NCI-H446 treated with DMSO at 0.1 percent for 48 hours (cell line): ENCODE results near the gene STK11.
A peak's percentile ranks its signal among the peaks of the same experiment; 100 is the strongest.
"Not testable (repeated sequence)": the region's sequence is repeated elsewhere in the genome, so short reads cannot be mapped to it uniquely, and the experiment has no call there.

Experiments
- DNase-seq: peaks from one replicate; lab custom pipeline; 2025; lab: John Stamatoyannopoulos, UW

Gene STK11

GRCh38 chr19:1169411-1169791 lies 36.2 kb upstream of the STK11 start:
- no peak for DNase-seq

- DNase-seq, result no peak
Measured at GRCh38 chr19:1169921-1170885, 35.4 kb upstream of the STK11 start.

- no peak for DNase-seq
Measured at GRCh38 chr19:1170938-1171754, 34.4 kb upstream of the STK11 start.

GRCh38 chr19:1171755-1172352 lies 33.7 kb upstream of the STK11 start:
- no peak for DNase-seq

GRCh38 chr19:1172353-1173158 lies 33.0 kb upstream of the STK11 start:
- DNase-seq, result peak; percentile 64

- no peak for DNase-seq
Measured at GRCh38 chr19:1173159-1173844, 32.3 kb upstream of the STK11 start.

- peak; percentile 45 for DNase-seq
Measured at GRCh38 chr19:1173845-1174809, 31.5 kb upstream of the STK11 start, which contains the start of gene SBNO2. Gene SBNO2, minus strand, starts transcription at chr19:1174268. Its CDS starts 19,992 bp downstream, at chr19:1154276.

- DNase-seq, result no peak
Measured at GRCh38 chr19:1177322-1178114, 28.1 kb upstream of the STK11 start.

- DNase-seq, result no peak
Measured at GRCh38 chr19:1181606-1182005, 24.0 kb upstream of the STK11 start.

GRCh38 chr19:1182068-1182467 lies 23.5 kb upstream of the STK11 start:
- DNase-seq, result no peak

- DNase-seq, result no peak
Measured at GRCh38 chr19:1182727-1183126, 22.9 kb upstream of the STK11 start.

GRCh38 chr19:1183543-1184172 lies 21.9 kb upstream of the STK11 start:
- no peak for DNase-seq

GRCh38 chr19:1189419-1189818 lies 16.2 kb upstream of the STK11 start:
- no peak for DNase-seq

- DNase-seq, result no peak
Measured at GRCh38 chr19:1199531-1199930, 6.0 kb upstream of the STK11 start.

- DNase-seq, result not testable (repeated sequence)
Measured at GRCh38 chr19:1200614-1201013, 5.0 kb upstream of the STK11 start.

GRCh38 chr19:1206150-1206863 lies 729 bp downstream of the STK11 start:
- no peak for DNase-seq

GRCh38 chr19:1206864-1207450 lies 1.4 kb downstream of the STK11 start:
- DNase-seq, result no peak
